DND-41 (cell line): Measurements from ENCODE around the gene OGDH.

Experiments used
- CTCF ChIP-seq: IDR thresholded peaks from 2 replicates; pipeline ENCODE4 v1.5.1; 2012; ENCODE audit warnings: borderline replicate concordance, low read length, moderate library complexity, mild to moderate bottlenecking; ENCODE audit not compliant: poor library complexity, severe bottlenecking; ENCODE audit errors: extremely low read depth
- EZH2 ChIP-seq: IDR thresholded peaks from 3 replicates; pipeline ENCODE4 v1.6.1; 2012; ENCODE audit warnings: borderline replicate concordance, low read depth, mild to moderate bottlenecking, moderate library complexity, low read length, inconsistent platforms; ENCODE audit not compliant: severe bottlenecking

- TF ChIP-seq CTCF: no peak
- TF ChIP-seq EZH2: no peak
These were observed 37.5 kb upstream of the OGDH start for GRCh38 chr7:44568771-44569560.
